Mesenteric fat pad (tissue), 1 donor: ENCODE measurements around the gene SDR9C7. TPM values are rescaled to one million over a fixed set of nuclear protein-coding genes. Genes with fewer than 3 reads are reported as not detected.
"Not testable (repeated sequence)": the region's sequence is repeated elsewhere in the genome, so short reads cannot be mapped to it uniquely, and the experiment has no call there.

Experiments used
- DNase-seq: peaks from one replicate; pipeline ENCODE4 v3.0.0-alpha.2; 2020; ENCODE audit warnings: low spot score
- total RNA-seq: library from RNA; stranded (reverse); fragmentation: NEBNext Ultra II Directional; extraction: Animal tissue kit (Norgen Biotek cat#: 25700); gene quantifications from one replicate; pipeline ENCODE4 v1.2.1, GENCODE V29; 2021
- donor health status: DM: yes; HTN: yes; CAD: no.

The SDR9C7 gene
- total RNA-seq, 1 donor from 2014 or later, result not detected

DNA sequence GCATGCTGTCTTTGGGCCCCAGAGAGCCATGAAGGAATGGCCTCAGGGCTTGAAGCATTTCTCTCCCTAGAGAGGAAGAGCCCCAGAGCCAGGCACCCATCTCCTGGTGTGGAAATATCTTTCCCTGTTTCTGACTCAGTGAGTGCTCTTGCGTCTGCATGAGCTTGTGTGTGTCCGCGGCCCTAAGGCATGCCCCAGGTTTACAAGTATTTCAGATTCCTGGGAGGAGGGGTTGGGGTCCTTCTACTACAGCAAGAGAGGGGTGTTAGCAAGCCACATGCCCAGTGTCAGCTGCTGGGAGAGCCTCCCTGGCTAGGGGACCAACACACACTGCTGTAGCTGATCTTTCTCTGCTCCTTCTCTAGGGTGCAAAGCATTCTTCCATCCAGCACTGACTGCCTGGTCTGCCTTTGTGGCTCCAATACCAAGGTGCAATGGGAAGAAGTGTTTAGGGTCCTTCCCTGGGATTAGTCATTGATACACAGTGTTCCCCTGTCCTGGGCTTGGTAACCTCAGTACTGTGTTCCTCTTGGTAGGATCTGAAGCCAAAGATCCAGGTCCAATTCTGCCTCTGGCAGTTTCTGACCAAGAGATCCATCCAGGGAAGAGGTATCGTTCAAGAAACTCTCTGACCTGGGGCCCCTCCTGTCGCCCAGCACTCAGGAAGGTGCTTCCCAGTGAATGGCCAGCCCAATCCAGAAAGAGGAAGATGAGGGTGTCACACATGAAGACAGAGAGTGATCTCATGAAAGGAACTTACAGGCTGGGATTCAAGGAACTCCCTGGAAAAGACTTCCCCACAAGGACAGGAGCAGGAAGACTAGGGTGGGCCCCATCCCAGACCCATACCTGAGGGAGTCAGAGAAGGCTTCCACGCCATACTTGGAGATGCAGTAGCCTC is 20.1 kb upstream of the SDR9C7 start:
- no peak for DNase-seq

DNA sequence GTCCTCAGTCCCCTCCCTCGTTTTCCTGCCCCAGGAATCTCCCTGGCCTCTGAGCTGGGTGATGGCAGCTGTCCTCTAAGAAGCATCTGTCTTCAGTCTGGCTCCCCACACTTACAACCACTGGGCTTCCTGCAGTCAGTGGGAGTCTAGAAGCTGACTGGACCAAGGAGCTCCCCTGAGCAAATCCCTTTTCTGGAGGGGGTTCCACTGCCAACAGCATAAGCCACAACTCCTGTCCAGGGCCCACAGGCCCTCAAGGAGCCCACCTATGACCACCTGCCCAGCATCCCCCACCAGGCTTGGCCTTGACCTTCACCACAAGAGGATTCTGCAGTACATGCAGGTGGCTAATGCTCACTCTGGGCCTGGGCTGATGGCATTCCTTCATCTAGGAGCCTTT is 19.1 kb upstream of the SDR9C7 start:
- no peak for DNase-seq

DNA sequence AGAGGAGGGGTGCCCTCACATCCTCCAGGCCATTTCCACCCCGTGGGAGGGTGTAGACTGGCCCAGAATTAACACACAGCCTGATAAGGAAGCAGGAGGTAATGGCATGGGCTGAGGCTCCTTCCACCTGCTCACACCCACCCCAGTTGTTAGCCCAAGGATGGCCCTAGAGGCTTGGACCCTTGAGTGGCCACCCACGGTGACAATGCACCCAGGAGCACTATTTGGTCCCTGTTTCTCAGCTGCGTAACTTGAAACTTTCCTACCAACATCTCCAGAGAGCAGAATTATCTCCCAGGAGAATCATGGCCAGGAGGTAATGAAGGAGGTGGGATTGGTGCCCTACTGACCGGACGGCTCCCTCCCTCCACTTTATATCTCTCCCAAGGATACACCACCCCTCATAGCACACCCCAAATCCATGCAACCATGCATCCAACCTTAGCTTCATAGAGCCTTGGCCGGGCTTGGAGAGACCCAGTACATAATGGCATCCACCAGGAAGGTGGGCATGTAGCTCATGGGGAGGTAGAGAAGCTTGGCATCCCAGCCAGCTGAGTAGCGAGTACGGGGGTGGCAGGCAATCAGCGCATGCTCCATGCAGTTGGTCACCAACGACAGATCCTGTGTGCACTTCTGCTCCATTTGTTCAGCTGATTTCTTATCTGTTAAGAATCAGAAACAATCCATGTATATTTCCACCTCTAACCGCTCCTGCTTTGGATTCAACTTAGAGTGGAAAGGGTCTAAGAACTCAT is 17.6 kb upstream of the SDR9C7 start:
- no peak for DNase-seq

DNA sequence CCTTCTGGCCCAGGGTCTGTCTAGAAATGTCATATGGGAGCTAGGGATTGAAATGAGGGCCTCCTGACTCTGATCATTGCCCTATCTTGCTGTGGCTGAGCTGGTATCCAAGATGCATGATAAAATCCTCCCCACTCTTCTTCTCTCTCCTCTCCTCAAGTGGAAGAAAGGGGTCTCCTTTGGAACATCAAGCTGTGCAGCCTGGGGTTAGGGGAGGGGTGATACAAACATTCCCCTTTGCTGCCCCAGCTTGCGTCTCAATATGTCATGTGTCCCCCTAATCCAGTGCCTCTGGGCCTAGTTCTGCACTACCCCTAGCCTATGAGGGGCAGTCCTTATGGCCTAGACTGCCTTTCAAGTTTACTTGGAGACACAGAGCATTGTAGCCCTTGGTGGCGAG is 14.7 kb upstream of the SDR9C7 start:
- DNase-seq, result no peak

GRCh38 chr12:56948457-56948777 is 14.2 kb upstream of the SDR9C7 start:
- DNase-seq, result no peak

GRCh38 chr12:56947633-56948456 is 13.6 kb upstream of the SDR9C7 start:
- no peak for DNase-seq

GRCh38 chr12:56943878-56944277 is 9.7 kb upstream of the SDR9C7 start:
- DNase-seq, result no peak

- not testable (repeated sequence) for DNase-seq
Observed at GRCh38 chr12:56943374-56943773, 9.2 kb upstream of the SDR9C7 start.

DNA sequence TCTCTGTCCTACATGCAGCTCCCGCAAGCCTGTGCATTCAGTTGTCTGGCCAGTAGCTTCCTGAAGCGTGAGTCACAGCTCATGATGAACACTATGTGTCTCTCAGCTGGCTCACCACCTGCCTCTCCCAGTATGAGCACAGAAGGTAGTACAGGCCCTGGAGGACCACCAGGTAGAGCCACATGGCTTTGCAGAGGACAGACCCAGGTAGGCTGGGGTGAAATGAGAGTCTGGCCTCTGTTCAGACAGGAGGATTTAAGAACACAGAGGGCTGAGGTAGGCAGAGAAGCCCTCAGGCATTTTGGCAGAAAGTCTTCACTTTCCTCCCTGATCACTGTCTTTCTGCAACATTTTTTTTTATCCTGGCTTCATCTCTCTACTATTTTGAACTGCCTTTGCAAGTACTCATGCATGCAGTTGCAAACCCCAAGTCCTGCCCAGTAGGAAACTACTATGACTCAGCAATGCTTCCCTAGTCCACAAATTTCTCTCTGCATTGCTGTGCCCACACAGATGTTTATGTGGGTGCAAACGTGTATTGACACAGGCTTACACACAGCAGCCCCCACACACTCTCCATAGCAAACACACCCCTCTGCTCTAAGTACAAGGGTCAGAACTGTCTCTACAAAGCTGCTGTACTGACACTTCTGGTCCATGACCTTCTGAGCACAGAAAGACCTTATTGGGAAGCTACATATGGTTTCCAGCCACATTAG is 7.2 kb upstream of the SDR9C7 start:
- no peak for DNase-seq

DNA sequence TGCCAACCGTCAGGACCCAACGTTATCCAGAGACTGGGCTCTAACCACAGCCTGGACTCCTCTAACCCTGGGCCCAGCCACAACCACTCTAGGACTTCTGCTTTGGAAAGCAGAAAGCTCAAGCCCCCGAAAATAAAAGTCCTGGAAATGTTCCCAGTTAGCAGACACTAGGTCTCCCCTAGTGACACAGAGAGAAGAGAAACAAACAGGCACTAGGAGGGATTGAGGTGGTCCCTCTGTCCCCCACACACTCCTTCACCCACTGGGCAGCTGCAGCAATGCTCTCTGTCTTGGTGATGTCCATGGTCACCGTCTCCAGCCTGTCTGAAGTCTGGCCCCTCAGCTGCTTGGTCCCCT is 6.7 kb upstream of the SDR9C7 start:
- DNase-seq, result not testable (repeated sequence)

- DNase-seq, result no peak
Observed at GRCh38 chr12:56935752-56936151, 1.5 kb upstream of the SDR9C7 start.

- DNase-seq, result no peak
Observed at GRCh38 chr12:56935157-56935556, 949 bp upstream of the SDR9C7 start.

- no peak for DNase-seq
Observed at GRCh38 chr12:56932867-56933266, 1.3 kb downstream of the SDR9C7 start.

- no peak for DNase-seq
Observed at GRCh38 chr12:56932146-56932545, 2.1 kb downstream of the SDR9C7 start.

GRCh38 chr12:56931474-56931978 is 2.7 kb downstream of the SDR9C7 start:
- no peak for DNase-seq

DNA sequence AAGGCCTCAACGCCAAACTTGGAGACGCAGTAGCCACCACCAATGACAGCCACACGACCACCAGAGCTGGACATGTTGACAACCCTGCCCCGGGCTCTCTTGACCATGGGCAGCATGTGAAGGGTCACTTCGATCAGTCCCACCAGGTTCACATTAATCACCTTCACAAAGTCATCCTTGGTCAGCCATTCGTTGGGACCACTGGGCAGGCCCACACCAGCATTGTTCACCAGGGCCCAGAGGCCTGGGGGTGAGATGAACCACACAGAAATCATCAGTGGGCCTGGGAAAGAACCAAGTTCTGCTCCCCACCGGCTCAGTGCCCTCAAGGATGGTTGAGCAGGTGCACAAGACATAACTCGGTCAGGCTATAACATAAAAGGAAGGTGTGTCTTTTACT is 4.0 kb downstream of the SDR9C7 start:
- DNase-seq, result no peak

DNA sequence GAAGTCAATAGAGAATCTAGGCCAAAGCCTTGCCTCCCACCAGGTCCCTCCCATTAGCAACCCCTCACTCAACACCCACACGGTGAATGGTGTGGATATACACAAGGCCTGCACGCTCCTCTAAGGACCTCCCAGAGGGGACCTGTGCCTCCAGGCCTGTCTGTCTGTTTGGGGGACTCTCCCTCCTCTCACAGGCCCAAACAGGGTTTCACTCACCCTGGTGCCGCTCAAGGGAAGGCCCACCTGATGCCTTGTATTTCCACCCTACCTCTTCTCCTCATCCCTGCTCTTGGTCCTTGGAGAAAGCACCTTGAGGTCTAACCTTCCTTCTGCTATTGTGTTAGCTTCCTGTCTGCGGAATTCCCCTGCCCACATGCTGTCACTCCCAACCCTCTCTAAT is 4.4 kb downstream of the SDR9C7 start:
- no peak for DNase-seq

DNA sequence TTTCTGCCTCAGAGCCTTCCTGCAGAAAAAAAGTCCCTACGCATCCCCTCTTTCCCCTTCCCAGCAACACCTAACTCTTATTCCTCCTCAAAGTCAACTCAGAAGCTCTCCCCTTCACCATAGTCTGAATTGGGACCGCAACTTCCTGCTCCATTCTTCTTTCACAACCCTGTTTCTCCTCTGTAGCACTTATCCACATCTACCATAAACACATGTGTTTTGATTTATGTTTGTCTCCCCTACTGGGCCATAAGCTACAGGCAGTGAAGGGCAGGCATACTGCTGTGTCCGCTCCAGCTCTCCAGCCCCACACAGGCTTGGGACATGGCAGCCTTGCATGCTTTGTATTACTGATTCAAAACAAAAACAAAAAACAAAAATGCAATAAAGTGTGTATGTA is 5.9 kb downstream of the SDR9C7 start:
- DNase-seq, result no peak

GRCh38 chr12:56927281-56927680 is 6.9 kb downstream of the SDR9C7 start:
- no peak for DNase-seq

DNA sequence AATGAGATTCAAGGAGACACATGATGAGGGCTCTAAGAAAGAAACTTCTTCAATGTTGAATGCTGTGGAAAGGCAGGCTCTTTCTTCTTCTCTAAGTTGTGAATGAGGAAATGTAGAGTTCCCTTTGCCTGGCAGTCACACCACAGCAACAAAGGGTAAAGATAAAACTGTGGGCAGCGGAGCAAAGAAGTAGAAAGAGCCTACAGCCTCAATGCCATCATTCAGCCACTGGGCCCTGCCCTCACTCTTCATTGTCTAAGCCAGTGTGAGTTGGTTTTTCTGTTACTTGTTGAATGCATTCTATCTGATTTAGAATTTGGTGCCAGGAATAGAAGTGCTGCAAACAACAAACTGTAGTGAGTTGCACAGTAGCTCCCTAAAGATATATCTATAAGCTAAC is 12.2 kb downstream of the SDR9C7 start:
- DNase-seq, result no peak

- DNase-seq, result no peak
Observed at GRCh38 chr12:56921346-56921745, 12.9 kb downstream of the SDR9C7 start.
